ENCODE results near the gene C10orf90. TPM values are rescaled to one million over a fixed set of nuclear protein-coding genes. Genes with fewer than 3 reads are reported as not detected.

C10orf90 gene
- total and polyA plus RNA-seq, 3 donors from 2014 or later: 4.3 to 17.6 (median 10.3) TPM

DNA sequence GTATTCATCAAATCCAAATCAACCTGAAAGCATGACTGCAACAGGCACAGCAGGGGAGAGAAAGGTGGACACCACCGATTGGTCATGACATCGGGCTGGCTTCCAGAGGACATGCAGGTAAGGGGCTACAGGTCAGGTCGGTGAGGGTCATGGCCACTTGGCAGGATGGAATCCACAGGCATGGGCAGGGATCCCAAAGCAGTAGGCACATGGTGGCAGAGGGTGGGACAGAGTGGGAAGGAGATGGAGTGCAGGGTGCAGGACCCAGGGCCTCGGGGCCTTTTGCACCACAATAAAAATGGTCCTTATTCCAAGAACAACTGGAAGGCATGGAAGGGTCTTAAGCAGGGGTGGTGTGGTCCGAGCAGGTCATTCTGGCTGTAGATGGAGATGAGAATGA is 33.0 kb downstream of the C10orf90 start:
- no peaks in the 10 kb centered on the region for H3K9me3 ChIP-seq
- no peak overlapping the region for H3K27ac ChIP-seq
- no peaks in the 10 kb centered on the region for H3K4me1 ChIP-seq
- intact Hi-C loops (cut with DNase I; ENCODE audit: low total_unique reads): no loop called here
- H3K36me3 ChIP-seq (ENCODE audit: low read depth, missing control alignments): no peaks in the 10 kb centered on the region
- WGBS, 2 donors: 87 to 96% methylated on average over 5 of the region's 5 CpGs
- TF ChIP-seq, protein P1, sequence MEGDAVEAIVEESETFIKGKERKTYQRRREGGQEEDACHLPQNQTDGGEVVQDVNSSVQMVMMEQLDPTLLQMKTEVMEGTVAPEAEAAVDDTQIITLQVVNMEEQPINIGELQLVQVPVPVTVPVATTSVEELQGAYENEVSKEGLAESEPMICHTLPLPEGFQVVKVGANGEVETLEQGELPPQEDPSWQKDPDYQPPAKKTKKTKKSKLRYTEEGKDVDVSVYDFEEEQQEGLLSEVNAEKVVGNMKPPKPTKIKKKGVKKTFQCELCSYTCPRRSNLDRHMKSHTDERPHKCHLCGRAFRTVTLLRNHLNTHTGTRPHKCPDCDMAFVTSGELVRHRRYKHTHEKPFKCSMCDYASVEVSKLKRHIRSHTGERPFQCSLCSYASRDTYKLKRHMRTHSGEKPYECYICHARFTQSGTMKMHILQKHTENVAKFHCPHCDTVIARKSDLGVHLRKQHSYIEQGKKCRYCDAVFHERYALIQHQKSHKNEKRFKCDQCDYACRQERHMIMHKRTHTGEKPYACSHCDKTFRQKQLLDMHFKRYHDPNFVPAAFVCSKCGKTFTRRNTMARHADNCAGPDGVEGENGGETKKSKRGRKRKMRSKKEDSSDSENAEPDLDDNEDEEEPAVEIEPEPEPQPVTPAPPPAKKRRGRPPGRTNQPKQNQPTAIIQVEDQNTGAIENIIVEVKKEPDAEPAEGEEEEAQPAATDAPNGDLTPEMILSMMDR (IDR thresholded peaks at IDR 0.05): no peak
- TF ChIP-seq POLR2A (IDR thresholded peaks at IDR 0.05): no peak
- DNase-seq: no peak
- no peaks in the 10 kb centered on the region for H3K27me3 ChIP-seq
- no peak overlapping the region for H3K4me3 ChIP-seq

DNA sequence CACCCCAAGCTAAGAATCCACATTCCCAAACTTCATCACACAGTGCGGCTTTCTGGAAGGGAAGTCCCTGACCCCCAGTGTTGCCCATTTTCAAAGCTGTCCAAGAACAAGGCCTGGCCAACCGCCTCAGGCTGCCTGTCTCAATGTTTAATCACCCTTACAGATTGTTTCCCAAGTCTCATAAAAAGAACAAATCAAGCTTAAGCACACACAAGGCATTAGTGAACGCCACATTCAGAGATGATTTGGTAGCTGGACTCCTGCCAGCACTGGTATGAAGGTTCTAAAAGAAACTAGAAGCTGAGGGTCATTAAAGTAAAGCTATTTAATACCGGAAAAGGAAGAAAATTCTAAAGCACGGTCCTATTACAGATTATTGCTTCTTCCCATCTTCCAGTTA is 35.6 kb downstream of the C10orf90 start:
- H3K4me1 ChIP-seq: no peaks in the 10 kb centered on the region
- H3K27ac ChIP-seq: no peak overlapping the region
- no peaks in the 10 kb centered on the region for H3K36me3 ChIP-seq (ENCODE audit: low read depth, missing control alignments)
- no peak overlapping the region for H3K4me3 ChIP-seq
- intact Hi-C loops (cut with DNase I; ENCODE audit: low total_unique reads): no loop called here
- no peak for DNase-seq
- no peaks in the 10 kb centered on the region for H3K27me3 ChIP-seq
- 61 to 80% methylated on average over 5 of the region's 5 CpGs for WGBS, 2 donors
- H3K9me3 ChIP-seq: no peaks in the 10 kb centered on the region
- TF ChIP-seq, protein P1 (IDR thresholded peaks at IDR 0.05): no peak
- no peak for TF ChIP-seq POLR2A (IDR thresholded peaks at IDR 0.05)

DNA sequence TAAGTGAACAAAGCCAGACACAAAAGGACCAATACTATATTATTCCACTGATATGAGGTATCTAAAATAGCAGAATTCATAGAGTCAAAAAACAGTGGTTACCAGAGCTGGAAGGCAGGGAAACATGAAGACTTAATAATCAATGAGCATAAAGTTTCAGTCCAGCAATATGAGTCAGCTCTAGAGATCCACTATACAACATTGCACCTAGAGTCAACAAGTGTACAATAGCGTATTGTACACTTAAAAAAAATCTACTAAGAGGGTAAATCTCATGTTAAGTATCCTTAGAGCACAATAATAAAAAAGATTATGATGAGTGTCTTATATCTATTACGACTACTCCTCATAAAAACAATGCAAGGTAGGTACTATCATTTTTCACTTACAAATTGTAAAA is 36.1 kb downstream of the C10orf90 start:
- H3K4me1 ChIP-seq: no peaks in the 10 kb centered on the region
- H3K27ac ChIP-seq: no peak overlapping the region
- H3K36me3 ChIP-seq (ENCODE audit: low read depth, missing control alignments): no peaks in the 10 kb centered on the region
- no peak overlapping the region for H3K4me3 ChIP-seq
- 89% methylated on average over 2 of the region's 2 CpGs for WGBS, 2 donors
- H3K9me3 ChIP-seq: no peaks in the 10 kb centered on the region
- DNase-seq: no peak
- no peaks in the 10 kb centered on the region for H3K27me3 ChIP-seq
- no peak for TF ChIP-seq POLR2A (IDR thresholded peaks at IDR 0.05)
- TF ChIP-seq, protein P1 (IDR thresholded peaks at IDR 0.05): no peak
- intact Hi-C loops (cut with DNase I; ENCODE audit: low total_unique reads): no loop called here

DNA sequence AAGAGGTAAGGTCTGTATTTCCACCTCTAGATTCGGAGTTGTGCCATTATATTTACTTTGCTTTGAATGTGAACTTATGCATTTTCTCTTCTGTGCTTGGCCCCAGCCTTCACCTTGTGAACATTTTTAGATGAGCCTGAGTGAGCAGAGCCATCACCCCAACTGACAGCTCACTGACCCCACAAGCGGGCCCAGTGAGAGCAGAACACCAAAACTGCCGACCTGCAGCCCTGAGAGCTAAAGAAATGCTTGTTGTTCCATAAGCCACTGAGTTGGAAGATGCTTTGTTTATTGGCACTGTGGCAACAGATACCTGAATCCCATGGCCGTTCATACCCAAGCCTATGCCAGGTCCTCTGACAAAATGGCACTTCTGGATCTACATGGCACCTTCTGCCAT is 37.8 kb downstream of the C10orf90 start:
- intact Hi-C loops (cut with DNase I; ENCODE audit: low total_unique reads): no loop called here
- WGBS, 2 donors: 85 to 93% methylated on average over 3 to 4 of the region's 4 CpGs

More for the DNA sequence above, 37.8 kb downstream of the C10orf90 start:
- Histone ChIP-seq H3K27me3 (no peaks in the 10 kb centered on the region), H3K27ac (no peak overlapping the region), H3K4me1 (no peaks in the 10 kb centered on the region), H3K9me3 (no peaks in the 10 kb centered on the region), H3K4me3 (no peak overlapping the region), H3K36me3 (ENCODE audit: low read depth, missing control alignments) (no peaks in the 10 kb centered on the region)
- TF ChIP-seq, protein P1 (IDR thresholded peaks at IDR 0.05): no peak
- no peak for TF ChIP-seq POLR2A (IDR thresholded peaks at IDR 0.05)
- DNase-seq: no peak

All from testis (tissue), 3 donors.